Measurements from ENCODE around the gene NMRK2.

GRCh38 chr19:3970808-3971598 is 38.1 kb downstream of the NMRK2 start, which contains the start of gene DAPK3:
- TF ChIP-seq, protein P1, sequence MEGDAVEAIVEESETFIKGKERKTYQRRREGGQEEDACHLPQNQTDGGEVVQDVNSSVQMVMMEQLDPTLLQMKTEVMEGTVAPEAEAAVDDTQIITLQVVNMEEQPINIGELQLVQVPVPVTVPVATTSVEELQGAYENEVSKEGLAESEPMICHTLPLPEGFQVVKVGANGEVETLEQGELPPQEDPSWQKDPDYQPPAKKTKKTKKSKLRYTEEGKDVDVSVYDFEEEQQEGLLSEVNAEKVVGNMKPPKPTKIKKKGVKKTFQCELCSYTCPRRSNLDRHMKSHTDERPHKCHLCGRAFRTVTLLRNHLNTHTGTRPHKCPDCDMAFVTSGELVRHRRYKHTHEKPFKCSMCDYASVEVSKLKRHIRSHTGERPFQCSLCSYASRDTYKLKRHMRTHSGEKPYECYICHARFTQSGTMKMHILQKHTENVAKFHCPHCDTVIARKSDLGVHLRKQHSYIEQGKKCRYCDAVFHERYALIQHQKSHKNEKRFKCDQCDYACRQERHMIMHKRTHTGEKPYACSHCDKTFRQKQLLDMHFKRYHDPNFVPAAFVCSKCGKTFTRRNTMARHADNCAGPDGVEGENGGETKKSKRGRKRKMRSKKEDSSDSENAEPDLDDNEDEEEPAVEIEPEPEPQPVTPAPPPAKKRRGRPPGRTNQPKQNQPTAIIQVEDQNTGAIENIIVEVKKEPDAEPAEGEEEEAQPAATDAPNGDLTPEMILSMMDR (IDR thresholded peaks at IDR 0.05 in 4 of 5, conservative IDR thresholded peaks at IDR 0.05 in 1 of 5), result peak in 3 of 5 experiments; percentile 20 to 42 (median 26)
- peak; percentile 100 for TF ChIP-seq POLR2A (IDR thresholded peaks at IDR 0.05)

Measured in gastrocnemius medialis (tissue), 4 donors.